AG08396 (cell line): ENCODE measurements around the gene KRT3.
"Not testable (repeated sequence)": the region's sequence is repeated elsewhere in the genome, so short reads cannot be mapped to it uniquely, and the experiment has no call there.

Source experiments
- DNase-seq: peaks from one replicate; pipeline ENCODE4 v3.0.0; 2012; ENCODE audit warnings: low spot score, mixed read lengths

KRT3 gene

GRCh38 chr12:52798003-52798670, 2.2 kb upstream of the KRT3 start:
- DNase-seq = peak; percentile 75

GRCh38 chr12:52797529-52797894, 1.6 kb upstream of the KRT3 start:
- DNase-seq = no peak

GRCh38 chr12:52796839-52797528, 1.1 kb upstream of the KRT3 start:
- no peak for DNase-seq

GRCh38 chr12:52796429-52796794, 495 bp upstream of the KRT3 start:
- no peak for DNase-seq

- not testable (repeated sequence) for DNase-seq
Measured at GRCh38 chr12:52795332-52795674, 614 bp downstream of the KRT3 start.

- DNase-seq = no peak
Measured at GRCh38 chr12:52794479-52795331, 1.2 kb downstream of the KRT3 start.

GRCh38 chr12:52792185-52793029, 3.5 kb downstream of the KRT3 start:
- no peak for DNase-seq

GRCh38 chr12:52791271-52792184, 4.4 kb downstream of the KRT3 start:
- no peak for DNase-seq

- DNase-seq = no peak
Measured at GRCh38 chr12:52790427-52791270, 5.3 kb downstream of the KRT3 start.

- no peak for DNase-seq
Measured at GRCh38 chr12:52789637-52790426, 6.1 kb downstream of the KRT3 start.

- DNase-seq = no peak
Measured at GRCh38 chr12:52788876-52789636, 6.9 kb downstream of the KRT3 start.

GRCh38 chr12:52788192-52788875, 7.6 kb downstream of the KRT3 start:
- DNase-seq = no peak

- no peak for DNase-seq
Measured at GRCh38 chr12:52787324-52788191, 8.4 kb downstream of the KRT3 start.

- DNase-seq = no peak
Measured at GRCh38 chr12:52784909-52785308, 11.0 kb downstream of the KRT3 start.

GRCh38 chr12:52783563-52784316, 12.2 kb downstream of the KRT3 start:
- no peak for DNase-seq

GRCh38 chr12:52782502-52782901, 13.4 kb downstream of the KRT3 start:
- no peak for DNase-seq
